Activated CD8-positive, alpha-beta T cell treated with anti-CD3 and anti-CD28 coated beads for 36 hours (primary cell): ENCODE data around the gene STK32C. TPM values are rescaled to one million over a fixed set of nuclear protein-coding genes. Genes with fewer than 3 reads are reported as not detected.
A peak's percentile ranks its signal among the peaks of the same experiment; 100 is the strongest.

Experiments used
- ATAC-seq: fragments of 200-7000 bp; cut with Tn5 transposase; one replicate; pipeline ENCODE4 v1.10.0; 2021; ENCODE audit warnings: mild to moderate bottlenecking, moderate library complexity
- CTCF ChIA-PET: fragments of 350-600 bp; sonication (Branson Sonifier 250); formaldehyde crosslinking; loops from one replicate; lab custom pipeline; 2021; ENCODE audit warnings: antibody characterized with exemption; lab: Charles Lee
- POLR2A ChIA-PET: fragments of 350-600 bp; sonication (Branson Sonifier 250); formaldehyde crosslinking; loops from one replicate; lab custom pipeline; 2021; ENCODE audit warnings: antibody characterized with exemption; lab: Charles Lee
- DNase-seq: peaks from one replicate; pipeline ENCODE4 v3.0.0-alpha.2; 2020
- H3K27ac Mint-ChIP-seq: one replicate; pipeline ENCODE4 v1.8.0; 2021; ENCODE audit warnings: mild to moderate bottlenecking, mixed read lengths
- H3K27me3 Mint-ChIP-seq: one replicate; pipeline ENCODE4 v1.8.0; 2021; ENCODE audit warnings: mixed read lengths
- H3K36me3 Mint-ChIP-seq: one replicate; pipeline ENCODE4 v1.8.0; 2021; ENCODE audit warnings: low read depth, mixed read lengths
- H3K4me1 Mint-ChIP-seq: one replicate; pipeline ENCODE4 v1.8.0; 2021; ENCODE audit warnings: low read depth, mixed read lengths
- H3K4me3 Mint-ChIP-seq: one replicate; pipeline ENCODE4 v1.8.0; 2021; ENCODE audit warnings: mild to moderate bottlenecking, moderate library complexity, mixed read lengths
- H3K9me3 Mint-ChIP-seq: one replicate; pipeline ENCODE4 v1.8.0; 2021; ENCODE audit warnings: mixed read lengths
- CTCF ChIP-seq: fragments of 200-600 bp; IDR thresholded peaks from one replicate; pipeline ENCODE4 v1.8.0; 2022; ENCODE audit warnings: antibody characterized with exemption, mild to moderate bottlenecking
- intact Hi-C: fragments of 100-400 bp; cut with micrococcal nuclease; formaldehyde crosslinking; loops from one replicate; pipeline ENCODE4 v1.10.0; 2022
- total RNA-seq, 2 experiments: library from RNA; stranded (reverse); gene quantifications; one replicate each; pipeline ENCODE4 v1.2.3, GENCODE V29; 2021

The STK32C gene
- total RNA-seq, 2 experiments from 2014 or later, result 29.3 to 31.4 TPM

- Mint-ChIP-seq H3K27ac (no peak overlapping the region), H3K9me3 (no peaks in the 10 kb centered on the region), H3K27me3 (peaks cover 28% of the 10 kb centered on the region), H3K4me1 (no peaks in the 10 kb centered on the region), H3K4me3 (no peak overlapping the region), H3K36me3 (peaks cover 2% of the 10 kb centered on the region)
- TF ChIP-seq CTCF, result no peak
- ATAC-seq (no peak), DNase-seq (no peak)
- ChIA-PET POLR2A (no interaction called here), CTCF (interaction anchor here (0.7 kb wide), 1 partner anchor 30 kb away, joined by 3 read pairs; no protein-coding TSS in a partner anchor)
- intact Hi-C loops, result no loop called here
Measured at GRCh38 chr10:132192076-132192975, 115.4 kb downstream of the STK32C start.

GRCh38 chr10:132189810-132190422, 117.8 kb downstream of the STK32C start:
- Mint-ChIP-seq H3K4me3 (no peak overlapping the region), H3K9me3 (no peaks in the 10 kb centered on the region), H3K27ac (no peak overlapping the region), H3K27me3 (peaks cover 33% of the 10 kb centered on the region), H3K36me3 (peaks cover 2% of the 10 kb centered on the region), H3K4me1 (no peaks in the 10 kb centered on the region)
- intact Hi-C loops, result no loop called here
- ChIA-PET CTCF (no interaction called here), POLR2A (interaction anchor here (0.7 to 1.5 kb wide), 2 partner anchors 63 to 347 kb away, joined by 3 read pairs; no protein-coding TSS in a partner anchor)
- ATAC-seq (no peak), DNase-seq (no peak)
- no peak for TF ChIP-seq CTCF

GRCh38 chr10:132189016-132189415, 118.7 kb downstream of the STK32C start:
- Mint-ChIP-seq H3K27ac (no peak overlapping the region), H3K9me3 (no peaks in the 10 kb centered on the region), H3K4me3 (no peak overlapping the region), H3K4me1 (no peaks in the 10 kb centered on the region), H3K36me3 (peaks cover 2% of the 10 kb centered on the region), H3K27me3 (peaks cover 34% of the 10 kb centered on the region)
- POLR2A ChIA-PET, result interaction anchor here (0.8 to 1.5 kb wide), 2 partner anchors 116 to 348 kb away, joined by 3 read pairs; no protein-coding TSS in a partner anchor
- CTCF ChIA-PET, result interaction anchor here (1.4 kb wide), 1 partner anchor 30 kb away, joined by 3 read pairs; no protein-coding TSS in a partner anchor
- intact Hi-C loops, result no loop called here
- no peak for DNase-seq
- no peak for TF ChIP-seq CTCF
- ATAC-seq, result no peak

- H3K4me1 Mint-ChIP-seq, result no peaks in the 10 kb centered on the region
- H3K27ac Mint-ChIP-seq, result no peak overlapping the region
- ChIA-PET POLR2A (no interaction called here), CTCF (interaction anchor here (1.4 kb wide), 1 partner anchor 31 kb away, joined by 3 read pairs; no protein-coding TSS in a partner anchor)
- peaks cover 2% of the 10 kb centered on the region for H3K36me3 Mint-ChIP-seq
- no peak for DNase-seq
- intact Hi-C loops, result no loop called here
- H3K9me3 Mint-ChIP-seq, result no peaks in the 10 kb centered on the region
- no peak for TF ChIP-seq CTCF
- H3K4me3 Mint-ChIP-seq, result peak overlapping the region; percentile 63
- no peak for ATAC-seq
- peaks cover 39% of the 10 kb centered on the region for H3K27me3 Mint-ChIP-seq
Measured at GRCh38 chr10:132188331-132188730, 119.4 kb downstream of the STK32C start.
